NB4 (cell line): ENCODE measurements around the gene DOCK6.

ENCODE experiments used
- POLR2A ChIP-seq: IDR thresholded peaks from 2 replicates; pipeline ENCODE4 v1.6.1; 2011; ENCODE audit warnings: mild to moderate bottlenecking; ENCODE audit not compliant: insufficient read length; ENCODE audit errors: extremely low read depth
- TF ChIP-seq, protein P1 (sequence below): IDR thresholded peaks from one replicate; pipeline ENCODE4 v1.5.1; 2012; ENCODE audit warnings: low read depth, low read length

GRCh38 chr19:11155373-11156120 is 106.8 kb downstream of the DOCK6 start, which contains the start of gene SPC24:
- TF ChIP-seq, protein P1, sequence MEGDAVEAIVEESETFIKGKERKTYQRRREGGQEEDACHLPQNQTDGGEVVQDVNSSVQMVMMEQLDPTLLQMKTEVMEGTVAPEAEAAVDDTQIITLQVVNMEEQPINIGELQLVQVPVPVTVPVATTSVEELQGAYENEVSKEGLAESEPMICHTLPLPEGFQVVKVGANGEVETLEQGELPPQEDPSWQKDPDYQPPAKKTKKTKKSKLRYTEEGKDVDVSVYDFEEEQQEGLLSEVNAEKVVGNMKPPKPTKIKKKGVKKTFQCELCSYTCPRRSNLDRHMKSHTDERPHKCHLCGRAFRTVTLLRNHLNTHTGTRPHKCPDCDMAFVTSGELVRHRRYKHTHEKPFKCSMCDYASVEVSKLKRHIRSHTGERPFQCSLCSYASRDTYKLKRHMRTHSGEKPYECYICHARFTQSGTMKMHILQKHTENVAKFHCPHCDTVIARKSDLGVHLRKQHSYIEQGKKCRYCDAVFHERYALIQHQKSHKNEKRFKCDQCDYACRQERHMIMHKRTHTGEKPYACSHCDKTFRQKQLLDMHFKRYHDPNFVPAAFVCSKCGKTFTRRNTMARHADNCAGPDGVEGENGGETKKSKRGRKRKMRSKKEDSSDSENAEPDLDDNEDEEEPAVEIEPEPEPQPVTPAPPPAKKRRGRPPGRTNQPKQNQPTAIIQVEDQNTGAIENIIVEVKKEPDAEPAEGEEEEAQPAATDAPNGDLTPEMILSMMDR, result no peak
- TF ChIP-seq POLR2A, result peak; percentile 78
